ENCODE results near the gene TIMM44.

The TIMM44 gene

GRCh38 chr19:7916103-7916954 lies 27.1 kb downstream of the TIMM44 start:
- DNase-seq (ENCODE audit: extremely low read depth in 1 of 2, low read depth in 1 of 2), result no peak

- no peak for DNase-seq (ENCODE audit: extremely low read depth in 1 of 2, low read depth in 1 of 2)
These were observed 28.0 kb downstream of the TIMM44 start for GRCh38 chr19:7915250-7916102.

- DNase-seq (ENCODE audit: extremely low read depth in 1 of 2, low read depth in 1 of 2), result no peak
These were observed 28.8 kb downstream of the TIMM44 start, which contains the start of gene TGFBR3L for GRCh38 chr19:7914598-7915045. TSS of gene TGFBR3L (plus strand) at chr19:7914830.

GRCh38 chr19:7914099-7914498 lies 29.4 kb downstream of the TIMM44 start:
- no peak for DNase-seq (ENCODE audit: extremely low read depth in 1 of 2, low read depth in 1 of 2)

GRCh38 chr19:7913652-7914051 lies 29.8 kb downstream of the TIMM44 start:
- no peak for DNase-seq (ENCODE audit: extremely low read depth in 1 of 2, low read depth in 1 of 2)

GRCh38 chr19:7912697-7913564 lies 30.5 kb downstream of the TIMM44 start:
- DNase-seq (ENCODE audit: extremely low read depth in 1 of 2, low read depth in 1 of 2), result no peak

GRCh38 chr19:7912144-7912696 lies 31.2 kb downstream of the TIMM44 start:
- no peak for DNase-seq (ENCODE audit: extremely low read depth in 1 of 2, low read depth in 1 of 2)

- DNase-seq (ENCODE audit: extremely low read depth in 1 of 2, low read depth in 1 of 2), result no peak
These were observed 31.8 kb downstream of the TIMM44 start for GRCh38 chr19:7911508-7912143.

GRCh38 chr19:7910321-7911161 lies 32.9 kb downstream of the TIMM44 start:
- DNase-seq (ENCODE audit: extremely low read depth in 1 of 2, low read depth in 1 of 2), result no peak

GRCh38 chr19:7909471-7910067 lies 33.9 kb downstream of the TIMM44 start:
- no peak for DNase-seq (ENCODE audit: extremely low read depth in 1 of 2, low read depth in 1 of 2)

- DNase-seq (ENCODE audit: extremely low read depth in 1 of 2, low read depth in 1 of 2), result no peak
These were observed 34.6 kb downstream of the TIMM44 start for GRCh38 chr19:7908742-7909461.

- DNase-seq (ENCODE audit: extremely low read depth in 1 of 2, low read depth in 1 of 2), result no peak
These were observed 35.3 kb downstream of the TIMM44 start for GRCh38 chr19:7908078-7908699.

- DNase-seq (ENCODE audit: extremely low read depth in 1 of 2, low read depth in 1 of 2), result no peak
These were observed 35.9 kb downstream of the TIMM44 start for GRCh38 chr19:7907544-7907943.

GRCh38 chr19:7907122-7907521 lies 36.3 kb downstream of the TIMM44 start:
- DNase-seq (ENCODE audit: extremely low read depth in 1 of 2, low read depth in 1 of 2), result no peak

- no peak for DNase-seq (ENCODE audit: extremely low read depth in 1 of 2, low read depth in 1 of 2)
These were observed 37.6 kb downstream of the TIMM44 start for GRCh38 chr19:7905859-7906258.

GRCh38 chr19:7905268-7905667 lies 38.2 kb downstream of the TIMM44 start:
- no peak for DNase-seq (ENCODE audit: extremely low read depth in 1 of 2, low read depth in 1 of 2)

Data from activated CD8-positive, alpha-beta memory T cell treated with anti-CD3 and anti-CD28 coated beads for 1 hour (primary cell).